HS-5 (cell line): ENCODE data around the gene POMP.

Source experiments
- DNase-seq: peaks from one replicate; pipeline ENCODE4 v3.0.0-alpha.2; 2012; ENCODE audit warnings: low read depth

The POMP gene, protein sequence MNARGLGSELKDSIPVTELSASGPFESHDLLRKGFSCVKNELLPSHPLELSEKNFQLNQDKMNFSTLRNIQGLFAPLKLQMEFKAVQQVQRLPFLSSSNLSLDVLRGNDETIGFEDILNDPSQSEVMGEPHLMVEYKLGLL

DNA sequence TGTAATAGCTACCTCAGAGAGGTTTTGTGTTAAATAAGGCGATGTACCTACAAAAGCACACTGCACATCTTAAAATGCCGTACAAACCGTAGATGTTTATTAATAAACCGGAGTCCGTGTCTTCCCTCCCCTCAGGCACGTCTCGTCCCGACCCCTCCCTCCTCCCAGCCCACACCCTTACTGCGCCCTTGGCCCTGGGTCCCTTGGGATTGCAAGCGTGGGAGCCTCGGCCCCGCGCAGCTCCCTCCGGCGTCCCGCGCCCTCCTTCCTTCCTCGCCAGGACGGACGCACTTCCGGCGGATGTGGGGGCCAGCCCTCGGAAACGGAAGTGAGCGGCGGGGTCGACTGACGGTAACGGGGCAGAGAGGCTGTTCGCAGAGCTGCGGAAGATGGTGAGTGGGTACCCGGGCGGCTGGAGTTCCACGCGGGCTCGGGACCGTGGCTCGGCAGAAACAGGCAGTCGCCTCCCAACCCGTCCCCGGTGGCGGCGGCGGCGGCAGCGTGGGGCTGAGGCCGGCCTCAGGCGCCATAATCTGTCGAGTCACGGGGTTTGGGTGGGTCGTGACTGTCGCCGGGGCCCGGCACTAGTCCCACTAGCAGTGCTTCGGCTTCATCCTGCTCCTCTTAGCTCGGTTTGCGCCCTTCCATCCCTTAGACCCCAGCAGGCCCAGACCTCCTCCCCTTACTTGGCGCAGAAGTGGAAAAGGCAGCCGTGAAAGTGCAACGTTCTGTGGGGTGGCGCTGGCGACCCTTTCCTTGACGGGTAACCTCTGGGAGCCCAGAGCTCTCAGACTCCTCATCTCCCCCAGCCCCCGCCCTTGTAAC is at the start of gene POMP:
Gene POMP, plus strand, starts transcription at position 335 of the 825 bp plus-strand sequence. Its CDS starts 55 bp downstream, at position 390.
- DNase-seq = no peak

DNA sequence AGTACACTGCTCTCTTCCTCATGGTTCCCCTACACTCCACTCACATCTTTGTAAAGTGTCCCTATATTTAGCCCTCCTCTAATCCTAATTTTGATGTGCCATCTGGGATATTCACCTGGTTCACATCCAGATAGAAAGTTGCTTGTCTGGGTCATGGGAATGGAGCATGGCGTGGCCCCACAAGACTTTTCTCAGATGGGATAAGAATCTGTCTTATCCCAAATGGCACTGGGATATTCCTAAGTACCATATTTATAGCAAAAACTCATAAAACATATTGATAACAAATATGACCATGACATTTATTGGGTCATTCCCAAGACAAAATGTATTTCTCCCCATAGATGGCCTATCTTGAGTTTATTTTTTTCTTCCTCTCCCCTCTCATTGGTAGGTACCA is 49.5 kb upstream of the POMP start:
- no peak for DNase-seq

DNA sequence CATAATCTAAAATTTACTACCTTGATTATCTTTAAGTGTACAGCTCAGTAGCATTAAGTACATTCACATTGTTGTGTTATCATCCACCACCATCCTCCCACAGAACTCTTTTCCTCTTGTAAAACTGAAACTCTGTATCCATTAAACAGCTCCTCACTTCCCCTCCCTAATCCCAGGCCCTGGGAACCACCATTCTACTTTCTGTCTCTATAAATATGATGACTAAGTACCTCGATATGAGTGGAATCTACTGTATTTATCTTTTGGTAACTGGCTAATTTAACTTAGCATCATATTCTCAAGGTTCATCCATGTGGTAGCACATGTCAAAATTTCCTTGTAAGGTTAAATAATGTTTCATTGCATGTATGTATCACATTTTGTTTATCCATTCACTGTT is 49.0 kb upstream of the POMP start:
- peak; percentile 6 for DNase-seq

DNA sequence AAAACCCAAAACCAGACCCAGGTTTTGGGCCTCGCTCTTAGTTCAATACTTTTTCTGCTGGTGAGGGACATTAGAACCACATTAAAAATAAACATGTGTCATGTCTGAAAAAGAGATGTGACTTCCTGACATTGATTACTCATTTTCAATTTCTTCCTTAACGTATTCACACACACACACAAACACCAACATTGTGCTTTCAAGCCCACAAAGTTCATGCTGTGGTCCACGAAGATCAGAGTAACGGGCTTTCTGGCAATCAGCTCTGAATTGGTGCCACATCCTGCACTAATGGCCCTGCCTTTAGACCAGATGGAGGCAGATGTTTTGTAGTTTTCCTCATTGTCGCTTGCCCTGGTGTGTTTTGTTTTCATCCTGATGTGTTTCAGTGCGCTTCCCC is 47.9 kb upstream of the POMP start:
- no peak for DNase-seq

DNA sequence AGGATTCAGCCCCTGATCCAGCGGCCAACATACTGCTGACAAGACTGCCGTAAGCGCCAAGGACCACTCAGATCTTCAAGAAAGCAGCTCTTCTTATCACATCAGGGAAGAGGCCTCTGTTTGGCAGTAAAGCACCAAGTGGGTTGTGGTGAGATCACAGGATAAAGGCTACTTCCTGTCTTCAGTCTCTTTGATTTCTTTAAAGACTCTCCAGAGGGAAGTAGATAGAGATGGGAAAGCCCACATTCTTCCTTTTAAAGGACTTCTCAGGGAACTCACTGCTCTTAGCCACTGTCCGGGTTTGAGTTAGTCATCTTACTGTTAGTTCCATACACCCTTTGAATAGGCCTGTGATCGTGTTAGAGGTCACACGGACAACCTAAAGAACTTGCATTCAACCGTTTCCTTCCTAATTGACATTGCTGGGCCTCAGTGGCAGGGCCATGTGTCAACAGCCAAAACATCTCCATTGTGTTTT is 47.2 kb upstream of the POMP start:
- DNase-seq = no peak

DNA sequence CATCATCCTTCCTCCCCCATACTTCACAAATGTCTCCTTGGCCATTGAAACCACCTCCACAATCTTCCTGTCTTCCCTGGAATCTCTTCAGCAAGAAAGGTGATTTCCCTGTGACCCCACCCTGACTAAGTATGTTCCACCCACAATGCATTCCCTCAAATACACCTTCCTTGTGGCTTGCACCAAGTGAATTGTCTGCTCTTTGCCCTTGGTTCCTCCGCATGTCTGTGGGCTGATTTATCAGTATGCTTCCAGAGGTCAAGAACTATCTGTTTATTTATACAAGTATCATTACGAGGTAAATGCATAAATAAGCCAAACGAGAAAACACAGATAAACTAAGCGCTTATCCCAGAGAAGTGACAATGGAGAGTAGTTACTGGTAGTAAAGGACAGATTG is 45.4 kb upstream of the POMP start:
- no peak for DNase-seq

DNA sequence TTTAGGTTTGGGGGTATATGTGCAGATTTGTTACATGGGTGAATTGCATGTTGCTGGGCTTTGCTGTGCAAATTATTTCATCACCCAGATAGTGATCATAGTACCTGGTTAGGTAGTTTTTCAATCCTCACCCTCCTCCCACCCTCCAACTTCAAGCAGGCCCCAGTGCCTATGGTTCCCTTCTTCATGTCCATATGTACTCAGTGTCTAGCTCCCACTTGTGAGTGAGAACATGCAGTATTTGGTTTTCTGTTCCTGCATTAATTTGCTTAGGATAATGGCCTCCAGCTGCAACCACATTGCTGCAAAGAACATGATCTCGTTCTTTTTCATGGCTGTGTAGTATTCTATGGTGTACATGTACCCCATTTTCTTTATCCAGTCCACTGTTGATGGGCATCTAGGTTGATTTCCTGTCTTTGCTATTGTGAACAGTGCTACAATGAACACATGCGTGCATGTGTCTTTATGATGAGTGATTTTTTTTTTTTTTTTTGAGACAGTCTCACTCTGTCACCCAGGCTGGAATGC is 42.9 kb upstream of the POMP start:
- DNase-seq = no peak

DNA sequence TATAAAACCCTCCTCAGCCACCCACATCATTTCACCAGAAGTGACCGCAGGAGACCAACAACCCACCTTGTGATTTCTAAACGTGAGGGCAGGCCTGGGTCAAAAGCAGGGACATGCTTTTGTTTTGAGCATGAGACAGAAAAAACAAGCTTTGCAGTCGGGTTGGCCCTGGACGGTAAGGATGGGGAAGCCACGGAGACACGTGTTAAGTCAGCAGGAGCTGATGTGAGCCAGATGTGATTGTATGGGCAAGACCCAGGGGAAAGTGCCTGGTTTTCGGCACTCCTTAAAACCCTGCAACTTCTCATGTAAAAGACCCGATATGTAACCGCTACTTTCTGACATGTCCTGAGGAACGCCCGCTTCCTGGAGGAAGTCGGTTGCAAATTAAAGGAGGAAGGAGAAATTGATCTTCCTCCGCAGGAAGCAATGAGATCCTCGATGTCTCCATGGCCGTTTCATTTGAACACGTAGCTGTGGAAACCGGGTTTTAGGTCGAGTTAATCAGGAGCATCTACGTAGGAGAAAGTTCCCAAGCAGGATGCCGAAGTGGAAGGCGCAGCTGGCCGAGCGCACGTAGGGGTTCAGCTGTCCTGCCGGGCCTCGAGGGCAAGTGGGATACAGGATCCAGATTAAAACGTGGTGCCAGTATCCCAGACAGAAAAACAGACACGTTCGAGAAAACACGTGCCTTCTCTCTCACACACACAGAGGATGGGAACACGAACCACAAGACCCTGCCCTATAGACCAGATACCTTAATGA is 40.5 kb upstream of the POMP start:
- no peak for DNase-seq

DNA sequence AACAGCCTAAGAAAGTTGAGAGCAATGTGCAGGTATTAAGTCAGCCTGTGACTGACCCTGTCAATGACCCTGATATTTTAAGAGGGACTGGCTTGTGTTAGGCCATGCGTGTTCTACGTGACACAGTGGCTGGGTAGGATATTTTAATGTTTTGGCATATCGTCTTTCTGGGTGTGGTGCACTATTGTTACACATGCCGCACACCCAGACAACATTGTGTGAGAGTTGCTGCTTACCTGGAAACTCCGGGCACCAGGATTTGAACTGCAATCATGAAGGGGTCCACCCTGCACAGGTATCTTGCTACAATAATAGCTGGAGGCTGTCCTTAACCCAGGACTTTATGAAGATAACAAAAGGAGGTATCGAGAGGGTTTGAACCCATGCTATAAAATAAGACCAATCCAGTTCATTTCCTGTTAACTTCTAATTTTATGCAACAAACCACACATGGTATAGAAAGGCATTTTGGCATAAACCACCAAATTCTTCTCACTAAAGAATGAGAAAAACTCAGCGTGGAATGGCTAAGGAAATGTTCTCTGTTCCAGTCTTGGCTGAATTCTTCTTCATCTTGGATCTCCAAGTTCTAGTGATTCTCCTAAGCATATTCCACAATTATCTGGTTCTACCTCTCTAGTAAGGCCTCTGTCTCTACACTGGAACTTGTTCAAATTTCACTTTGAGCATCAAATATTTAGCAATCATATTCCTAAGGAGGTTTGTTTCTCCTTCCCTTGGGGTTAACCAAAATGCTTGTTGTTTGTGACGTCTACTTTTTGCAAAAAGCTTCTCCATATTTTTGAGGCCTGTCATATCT is 38.7 kb upstream of the POMP start:
- DNase-seq = no peak

DNA sequence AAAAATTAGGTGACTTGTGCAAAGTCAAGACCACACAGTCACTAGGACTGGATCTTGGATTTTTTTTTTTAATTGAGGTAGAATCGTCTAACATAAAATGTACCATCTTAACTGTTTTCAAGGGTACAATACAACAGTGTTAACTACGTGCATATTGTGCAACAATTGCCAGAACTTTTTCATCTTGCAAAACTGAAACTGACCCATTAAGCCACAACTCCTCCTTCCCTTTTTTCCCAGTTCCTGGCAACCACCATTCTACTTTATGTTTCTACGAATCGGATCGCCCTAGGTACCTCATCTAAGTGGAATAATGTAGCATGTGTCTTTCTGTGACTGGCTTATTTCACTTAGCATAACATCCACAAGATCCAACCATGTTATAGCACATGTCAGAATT is 37.5 kb upstream of the POMP start:
- no peak for DNase-seq

DNA sequence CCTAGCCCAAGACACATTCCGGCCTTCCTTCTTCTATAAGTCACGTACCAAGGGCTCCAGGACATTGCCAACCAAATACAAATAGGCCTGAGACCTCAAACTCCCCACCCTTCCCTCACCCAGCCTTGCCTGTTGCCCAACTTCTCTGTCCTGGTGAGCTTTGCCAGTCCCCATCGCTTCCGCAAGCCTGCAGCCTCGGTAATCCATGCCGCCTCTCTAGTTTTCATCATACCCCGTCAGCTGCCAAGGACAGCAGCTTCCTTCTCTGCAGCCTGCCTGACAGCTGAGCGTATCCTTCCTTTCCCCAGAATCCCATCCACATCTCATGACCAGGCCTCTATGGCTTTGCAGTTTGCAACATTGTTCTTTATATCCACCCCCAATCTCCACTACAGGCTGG is 36.6 kb upstream of the POMP start:
- no peak for DNase-seq

DNA sequence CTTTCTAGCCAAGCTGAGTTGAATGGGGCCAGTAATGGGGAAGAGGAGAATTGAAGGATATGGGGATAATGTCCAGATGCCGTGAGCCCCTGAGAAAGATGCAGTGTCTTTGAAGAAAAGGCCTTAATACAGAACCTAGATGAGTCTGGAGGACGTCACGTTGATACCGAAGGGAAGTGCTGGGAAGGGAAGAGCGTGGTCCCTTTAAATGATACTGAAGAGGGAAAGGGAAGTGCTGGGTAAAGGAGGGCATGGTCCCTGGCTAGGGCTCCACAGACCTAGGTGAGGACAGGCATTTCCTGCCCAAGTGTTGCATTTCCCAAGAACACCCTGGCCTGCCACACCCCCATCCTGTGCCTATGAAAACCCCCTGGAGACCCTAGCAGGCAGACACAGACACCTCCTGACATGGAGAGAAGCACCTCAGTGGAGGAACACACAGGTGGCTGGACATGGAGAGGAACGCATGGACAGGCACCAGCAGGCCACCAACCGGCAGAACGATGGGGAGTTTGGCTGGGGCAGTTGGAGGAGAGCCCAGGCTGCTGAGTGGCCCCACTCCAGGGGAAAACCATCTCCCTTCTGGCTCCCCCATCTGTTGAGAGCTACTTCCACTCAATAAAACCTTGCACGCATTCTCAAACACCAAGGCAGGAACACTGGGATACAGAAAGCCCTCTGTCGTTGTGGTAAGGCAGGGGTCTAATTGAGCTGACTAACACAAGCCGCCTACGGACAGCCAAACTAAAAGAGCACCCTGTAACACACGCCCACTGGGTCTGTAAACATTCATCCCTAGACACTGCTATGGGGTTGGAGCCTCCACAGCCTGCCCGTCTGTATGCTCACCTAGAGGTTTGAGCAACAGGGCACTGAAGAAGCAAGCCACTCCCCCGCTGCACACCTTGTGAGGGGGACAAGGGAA is 34.9 kb upstream of the POMP start:
- DNase-seq = no peak

DNA sequence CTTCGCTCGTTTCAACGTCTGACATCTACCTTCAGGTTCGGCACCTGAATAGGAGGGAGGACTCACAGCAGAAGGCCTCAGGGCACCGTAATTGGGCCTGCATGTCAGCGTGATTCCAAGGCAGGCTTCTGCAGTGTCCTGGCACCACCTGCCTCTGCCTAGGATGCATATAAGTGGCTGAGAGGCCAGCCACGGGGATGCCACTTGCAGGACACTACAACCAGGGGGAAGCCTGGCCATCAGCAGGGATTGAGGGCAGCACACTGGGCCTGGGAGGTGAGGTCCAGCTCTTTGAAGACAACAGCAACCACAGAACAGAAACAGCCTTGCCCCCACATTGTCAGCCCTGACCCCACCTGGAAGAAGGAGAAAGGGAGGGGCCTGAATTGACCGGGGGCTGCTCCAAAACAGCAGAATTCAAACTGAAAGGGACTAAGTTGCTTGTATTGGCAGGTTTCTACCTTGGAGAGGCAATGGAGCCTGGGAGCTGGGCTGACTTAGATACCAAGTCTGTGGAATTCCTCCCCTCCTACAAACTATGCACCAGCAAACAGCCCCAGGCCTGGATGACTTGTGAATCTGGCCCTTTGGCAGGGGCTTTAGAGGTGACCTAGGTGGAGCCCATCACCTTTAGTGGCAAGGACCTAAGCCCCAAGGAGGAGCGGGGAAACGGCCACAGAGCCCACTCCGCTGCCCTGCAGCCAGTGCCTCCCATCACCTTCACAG is 34.1 kb upstream of the POMP start:
- no peak for DNase-seq

DNA sequence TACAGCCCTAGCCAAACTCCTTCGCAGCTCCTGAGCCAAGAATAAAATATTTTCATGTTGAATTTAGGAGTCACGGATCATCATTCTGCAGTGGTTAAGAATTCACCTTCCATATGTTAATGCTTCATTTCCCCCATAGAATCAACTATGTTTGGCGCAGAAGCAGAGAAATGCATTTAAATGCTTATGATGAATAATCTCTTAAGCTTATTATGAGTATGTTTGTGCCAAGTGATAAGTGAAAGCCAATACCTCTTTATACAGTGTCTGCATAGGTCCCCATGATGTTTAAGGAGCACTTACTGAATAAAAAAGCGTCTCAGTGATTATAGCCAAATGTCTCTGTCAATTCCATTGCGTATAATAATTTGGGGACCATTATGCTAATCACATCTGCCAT is 32.7 kb upstream of the POMP start:
- no peak for DNase-seq

DNA sequence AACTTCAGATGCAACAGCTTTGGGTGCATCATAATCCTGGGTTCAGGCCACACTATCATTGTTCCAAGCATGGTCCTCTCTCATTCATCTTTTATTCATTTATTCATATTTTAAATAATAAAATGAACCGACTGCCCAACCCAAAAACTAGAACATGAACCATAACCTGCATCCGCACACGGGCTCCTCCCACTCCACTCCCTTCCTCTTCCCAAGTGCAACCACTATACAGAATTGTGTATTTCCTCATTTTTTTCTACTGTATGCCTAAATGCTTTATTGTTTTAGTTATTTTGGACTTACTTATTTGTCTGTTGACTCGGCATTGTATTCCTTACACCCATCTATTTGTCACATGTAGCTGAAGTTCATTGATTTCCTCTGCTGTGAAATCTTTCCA is 30.7 kb upstream of the POMP start:
- DNase-seq = no peak

DNA sequence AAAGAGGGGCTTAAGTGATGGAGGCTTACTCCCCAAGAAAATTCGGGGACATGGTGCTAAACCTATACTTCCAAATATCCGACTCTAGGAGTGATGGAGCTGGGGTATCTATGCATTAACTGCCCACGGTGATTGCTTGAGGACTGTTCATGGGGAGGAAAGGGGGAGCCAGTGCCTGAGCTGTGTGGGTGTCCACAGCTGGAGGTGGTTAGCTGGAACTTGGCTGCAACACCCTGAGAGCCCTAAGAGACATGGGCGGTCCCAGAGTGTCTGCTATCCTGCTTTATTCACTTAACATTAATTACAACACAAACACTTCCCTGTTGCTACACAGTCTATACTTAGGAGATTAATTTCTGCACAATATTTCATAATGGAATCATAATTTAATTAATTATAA is 28.1 kb upstream of the POMP start:
- DNase-seq = no peak

DNA sequence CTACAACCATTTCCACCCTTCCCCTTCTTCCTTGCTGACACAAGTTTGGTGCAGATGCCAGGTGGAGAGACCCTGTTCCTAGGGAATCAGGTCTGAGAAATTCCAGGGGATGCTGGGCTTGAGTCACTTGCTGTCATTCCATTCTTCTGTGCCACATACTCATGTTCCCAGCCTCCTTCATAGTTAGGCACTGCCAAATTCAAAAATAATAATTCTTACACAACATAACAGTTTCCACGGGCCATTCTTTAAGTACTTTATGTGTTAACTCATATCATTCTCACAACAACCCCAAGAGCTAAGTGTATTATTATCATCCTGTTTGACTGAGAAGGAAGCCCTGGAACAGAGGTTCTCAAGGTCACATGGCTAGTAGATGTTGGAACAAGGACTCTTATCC is 27.1 kb upstream of the POMP start:
- no peak for DNase-seq

DNA sequence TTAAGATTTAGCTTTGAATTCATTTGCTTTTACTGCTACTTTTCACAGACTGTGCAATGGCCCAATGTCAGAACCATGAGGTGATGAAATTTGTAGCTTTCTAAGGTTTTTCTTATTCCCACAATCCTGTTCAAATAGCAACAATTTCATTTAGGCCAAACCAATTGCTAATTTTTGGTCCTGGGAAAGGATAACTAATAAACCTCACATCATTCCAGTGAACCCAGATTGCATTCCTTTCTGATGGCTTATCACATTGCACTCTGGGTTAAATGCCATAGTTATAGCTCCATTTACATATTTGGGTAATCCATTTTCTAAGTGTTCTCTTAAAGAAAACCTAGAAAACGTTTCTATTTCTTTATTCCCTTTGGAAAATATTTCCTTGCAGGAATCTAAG is 22.9 kb upstream of the POMP start:
- DNase-seq = no peak

DNA sequence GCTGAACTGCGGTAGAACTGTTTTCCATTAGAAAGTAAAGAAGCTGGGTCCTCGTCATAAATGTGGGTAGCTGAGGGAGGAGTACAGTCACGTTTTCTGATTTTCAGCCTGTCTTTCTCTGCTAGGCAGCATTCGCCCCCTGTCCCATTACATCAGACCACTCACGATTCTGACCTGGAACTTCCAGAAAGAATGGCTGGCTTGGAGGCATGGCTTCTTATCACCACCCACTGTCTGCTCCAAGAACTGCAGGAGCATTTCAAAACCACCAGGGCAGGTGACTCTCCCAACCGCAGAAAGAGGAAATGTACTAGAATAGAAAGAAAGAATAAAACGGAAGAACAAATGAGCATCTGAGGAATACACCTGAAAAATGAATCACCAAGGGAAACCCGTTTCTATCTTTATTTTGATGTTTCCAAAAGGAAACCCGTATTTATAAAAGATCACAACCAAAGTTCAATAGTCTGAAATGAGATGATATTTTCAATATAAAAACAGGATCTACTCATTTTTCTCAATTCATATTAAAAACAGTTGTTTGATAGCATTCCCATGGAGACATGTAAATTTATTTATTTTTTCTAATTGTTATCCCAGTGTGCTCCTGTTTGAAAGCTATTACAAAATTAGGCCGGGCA is 22.1 kb upstream of the POMP start:
- no peak for DNase-seq
